K562 (cell line): ENCODE data around the gene CENPA. TPM values are rescaled to one million over a fixed set of nuclear protein-coding genes. Genes with fewer than 3 reads are reported as not detected.

Experiments
- AFF4 ChIP-seq: sonication (generic); formaldehyde crosslinking; IDR thresholded peaks from 2 replicates; pipeline ENCODE4 v1.8.0; 2023; ENCODE audit warnings: mild to moderate bottlenecking, missing genetic modification reagents
- CLOCK ChIP-seq: fragments of 250-450 bp; sonication (Bioruptor Pico); IDR thresholded peaks from 2 replicates; pipeline ENCODE4 v1.4.0; 2020; ENCODE audit warnings: mild to moderate bottlenecking, moderate library complexity, borderline replicate concordance
- CREB1 ChIP-seq, 2 experiments: sonication (generic) in 1 of 2; formaldehyde crosslinking in 1 of 2; IDR thresholded peaks; 2 replicates each; pipeline versions ENCODE4 v1.6.1 to v1.8.0; 2012 to 2022; ENCODE audit warnings: inconsistent platforms in 1 of 2, mild to moderate bottlenecking in 1 of 2, missing genetic modification reagents in 1 of 2, moderate library complexity in 1 of 2
- LEF1 ChIP-seq: fragments of 450-650 bp; IDR thresholded peaks from 2 replicates; pipeline ENCODE4 v1.6.1; 2016; ENCODE audit warnings: mild to moderate bottlenecking
- SMARCE1 ChIP-seq: fragments of 450-650 bp; IDR thresholded peaks from 2 replicates; pipeline ENCODE4 v1.7.1; 2016; ENCODE audit warnings: mild to moderate bottlenecking
- TRIM24 ChIP-seq, 2 experiments: fragments of 450-650 bp; IDR thresholded peaks; 2 replicates each; pipeline ENCODE4 v1.6.1; 2016
- ZNF134 ChIP-seq: fragments of 250-450 bp; sonication (Bioruptor Pico); conservative IDR thresholded peaks from 2 replicates; pipeline ENCODE4 v1.4.0; 2020
- ZNF511 ChIP-seq: sonication (generic); formaldehyde crosslinking; IDR thresholded peaks from 2 replicates; pipeline ENCODE4 v1.8.0; 2022; ENCODE audit warnings: mild to moderate bottlenecking, missing genetic modification reagents
- ZNF707 ChIP-seq: fragments of 250-450 bp; sonication (Bioruptor Pico); conservative IDR thresholded peaks from 2 replicates; pipeline ENCODE4 v1.8.0; 2022; ENCODE audit warnings: inconsistent platforms, mild to moderate bottlenecking, moderate library complexity
- polyA plus RNA-seq, 8 experiments: library from polyadenylated mRNA; depleted of rRNA in 4 of 8; stranded (reverse) in 5 of 8; unstranded in 3 of 8; fragments of >200 nt; fragmentation: Nextera tagmentation in 2 of 8; fragmentation: Illumina TruSeq in 1 of 8; extraction: Ambion mirVana in 2 of 8; extraction: Trizol in 1 of 8; gene quantifications; 2 replicates each; pipeline versions ENCODE4 v1.2.1 to v1.2.3, GENCODE V29; 2011 to 2014; ENCODE audit warnings: inconsistent platforms in 1 of 8, missing spikeins in 1 of 8
- total RNA-seq, 7 experiments: library from RNA; depleted of rRNA in 6 of 7; stranded (reverse); fragments of >200 nt in 6 of 7; fragmentation: Illumina TruSeq in 2 of 7; extraction: Trizol in 2 of 7; gene quantifications; 2 replicates each; pipeline versions ENCODE4 v1.2.1 to v1.2.3, GENCODE V29; 2011 to 2021; ENCODE audit warnings: low replicate concordance in 1 of 7
- TF ChIP-seq, protein P1 (sequence below), 2 experiments: fragments of 450-650 bp; IDR thresholded peaks; 2 replicates each; pipeline ENCODE4 v1.6.1; 2016; ENCODE audit warnings: mild to moderate bottlenecking in 2 of 2, borderline replicate concordance in 1 of 2, low read depth in 1 of 2, moderate library complexity in 1 of 2

Gene CENPA
- total and polyA plus RNA-seq, 9 of the 15 experiments (the other 6 are each of a cell fraction or from before 2014, with no cell fraction given) = 11.3 to 61.7 (median 44.7) TPM

DNA sequence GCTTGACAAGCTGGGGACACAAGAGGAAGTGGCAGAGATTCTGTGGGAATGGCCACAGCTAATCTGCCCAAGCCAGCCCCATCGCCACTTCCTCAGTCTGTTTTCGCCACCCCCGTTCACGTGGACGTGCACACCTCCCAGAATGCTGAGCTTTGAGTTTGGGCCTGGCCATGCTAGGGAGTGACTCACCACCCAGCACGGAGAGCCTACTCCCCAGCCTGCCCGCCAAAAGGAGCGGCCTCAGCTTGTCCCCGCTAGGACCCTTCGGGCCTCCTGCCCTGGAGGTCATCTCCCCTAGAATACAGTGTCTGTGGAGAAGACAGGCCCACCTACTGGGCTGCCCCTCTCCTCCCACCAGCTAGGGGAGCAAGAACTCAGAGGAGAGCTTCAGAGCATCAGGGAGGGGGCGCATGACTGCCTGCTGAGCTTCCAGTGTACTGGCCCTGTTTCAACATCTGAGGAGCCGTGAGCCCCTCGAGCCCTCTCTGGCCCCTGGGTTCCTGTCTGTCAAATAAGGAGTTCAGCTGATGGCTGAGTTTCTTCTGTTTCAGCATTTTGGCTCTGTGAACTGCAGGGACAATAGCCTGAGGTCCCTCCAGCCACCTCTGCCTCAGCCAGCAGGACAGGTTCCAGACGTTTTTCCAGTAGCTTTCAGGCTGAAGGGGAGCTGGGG is 16.6 kb upstream of the CENPA start (continued):
- peak; percentile 82 for TF ChIP-seq ZNF511
- TF ChIP-seq ZNF707 (CRISPR knock-in tag) = no peak
- peak; percentile 96 for TF ChIP-seq ZNF134 (CRISPR knock-in tag)
- peak; percentile 95 for TF ChIP-seq CLOCK (CRISPR knock-in tag)
- peak; percentile 49 for TF ChIP-seq CREB1 (IDR thresholded peaks at IDR 0.05)
- TF ChIP-seq CREB1 (CRISPR knock-in tag; IDR thresholded peaks at IDR 0.05) = peak; percentile 65
- peak in 1 of 2 experiments; percentile 72; a peak in 2 of 4 replicates for TF ChIP-seq TRIM24 (IDR thresholded peaks at IDR 0.05)
- TF ChIP-seq, protein P1, sequence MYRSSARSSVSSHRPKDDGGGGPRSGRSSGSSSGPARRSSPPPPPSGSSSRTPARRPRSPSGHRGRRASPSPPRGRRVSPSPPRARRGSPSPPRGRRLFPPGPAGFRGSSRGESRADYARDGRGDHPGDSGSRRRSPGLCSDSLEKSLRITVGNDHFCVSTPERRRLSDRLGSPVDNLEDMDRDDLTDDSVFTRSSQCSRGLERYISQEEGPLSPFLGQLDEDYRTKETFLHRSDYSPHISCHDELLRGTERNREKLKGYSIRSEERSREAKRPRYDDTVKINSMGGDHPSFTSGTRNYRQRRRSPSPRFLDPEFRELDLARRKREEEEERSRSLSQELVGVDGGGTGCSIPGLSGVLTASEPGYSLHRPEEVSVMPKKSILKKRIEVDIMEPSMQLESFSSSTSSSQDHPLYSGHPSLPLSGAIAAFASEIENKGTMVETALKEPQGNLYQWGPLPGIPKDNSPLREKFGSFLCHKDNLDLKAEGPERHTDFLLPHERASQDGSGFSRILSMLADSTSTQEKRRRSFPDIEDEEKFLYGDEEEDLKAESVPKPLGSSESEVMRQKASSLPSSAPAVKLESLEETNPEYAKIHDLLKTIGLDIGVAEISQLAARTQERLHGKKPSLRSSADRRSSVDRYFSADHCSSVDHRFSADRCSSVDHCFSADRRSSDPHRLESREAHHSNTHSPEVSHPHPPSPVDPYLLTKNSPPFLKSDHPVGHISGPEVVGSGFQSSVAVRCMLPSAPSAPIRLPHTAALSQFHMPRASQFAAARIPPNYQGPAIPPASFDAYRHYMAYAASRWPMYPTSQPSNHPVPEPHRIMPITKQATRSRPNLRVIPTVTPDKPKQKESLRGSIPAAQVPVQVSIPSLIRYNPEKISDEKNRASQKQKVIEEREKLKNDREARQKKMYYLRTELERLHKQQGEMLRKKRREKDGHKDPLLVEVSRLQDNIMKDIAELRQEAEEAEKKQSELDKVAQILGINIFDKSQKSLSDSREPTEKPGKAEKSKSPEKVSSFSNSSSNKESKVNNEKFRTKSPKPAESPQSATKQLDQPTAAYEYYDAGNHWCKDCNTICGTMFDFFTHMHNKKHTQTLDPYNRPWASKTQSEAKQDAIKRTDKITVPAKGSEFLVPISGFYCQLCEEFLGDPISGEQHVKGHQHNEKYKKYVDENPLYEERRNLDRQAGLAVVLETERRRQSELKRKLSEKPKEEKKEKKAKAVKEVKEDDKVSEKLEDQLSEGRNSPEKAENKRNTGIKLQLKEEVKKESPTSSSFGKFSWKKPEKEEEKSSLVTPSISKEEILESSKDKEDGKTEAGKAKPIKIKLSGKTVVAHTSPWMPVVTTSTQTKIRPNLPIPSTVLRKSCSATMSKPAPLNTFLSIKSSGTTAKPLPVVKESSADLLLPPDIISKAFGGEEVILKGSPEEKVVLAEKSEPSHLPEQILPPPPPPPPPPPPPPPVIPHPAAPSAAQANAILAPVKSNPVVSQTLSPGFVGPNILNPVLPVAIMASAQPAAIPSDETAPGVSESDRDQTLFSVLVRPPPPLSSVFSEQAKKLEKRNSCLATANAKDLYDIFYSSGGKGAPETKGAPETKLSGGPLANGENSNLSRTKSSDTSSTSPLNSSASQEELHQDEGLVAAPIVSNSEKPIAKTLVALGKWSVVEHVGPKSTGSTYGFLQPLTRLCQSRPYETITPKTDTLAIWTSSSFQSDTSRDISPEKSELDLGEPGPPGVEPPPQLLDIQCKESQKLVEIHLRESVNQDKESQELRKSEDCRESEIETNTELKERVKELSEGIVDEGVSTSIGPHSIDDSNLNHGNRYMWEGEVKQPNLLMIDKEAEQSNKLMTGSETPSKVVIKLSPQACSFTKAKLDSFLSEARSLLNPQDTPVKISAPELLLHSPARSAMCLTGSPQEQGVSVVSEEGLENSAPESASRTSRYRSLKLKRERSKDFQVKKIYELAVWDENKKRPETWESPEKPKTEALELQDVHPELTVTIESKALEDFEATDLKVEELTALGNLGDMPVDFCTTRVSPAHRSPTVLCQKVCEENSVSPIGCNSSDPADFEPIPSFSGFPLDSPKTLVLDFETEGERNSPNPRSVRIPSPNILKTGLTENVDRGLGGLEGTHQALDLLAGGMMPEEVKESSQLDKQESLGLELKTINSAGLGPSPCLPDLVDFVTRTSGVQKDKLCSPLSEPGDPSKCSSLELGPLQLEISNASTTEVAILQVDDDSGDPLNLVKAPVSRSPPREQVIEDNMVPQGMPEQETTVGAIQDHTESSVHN (IDR thresholded peaks at IDR 0.05; ENCODE audit: borderline replicate concordance in 1 of 2, low read depth in 1 of 2) = peak in 1 of 2 experiments; percentile 87; a peak in 2 of 4 replicates
- TF ChIP-seq SMARCE1 = peak; percentile 95
- TF ChIP-seq LEF1 = peak; percentile 84
- peak; percentile 32 for TF ChIP-seq AFF4 (CRISPR knock-in tag)
